CMK (cell line): ENCODE results near the gene SPATA21.

Source experiments
- DNase-seq: peaks from one replicate; pipeline ENCODE4 v3.0.0-alpha.2; 2010; ENCODE audit warnings: low read depth

The SPATA21 gene

DNA sequence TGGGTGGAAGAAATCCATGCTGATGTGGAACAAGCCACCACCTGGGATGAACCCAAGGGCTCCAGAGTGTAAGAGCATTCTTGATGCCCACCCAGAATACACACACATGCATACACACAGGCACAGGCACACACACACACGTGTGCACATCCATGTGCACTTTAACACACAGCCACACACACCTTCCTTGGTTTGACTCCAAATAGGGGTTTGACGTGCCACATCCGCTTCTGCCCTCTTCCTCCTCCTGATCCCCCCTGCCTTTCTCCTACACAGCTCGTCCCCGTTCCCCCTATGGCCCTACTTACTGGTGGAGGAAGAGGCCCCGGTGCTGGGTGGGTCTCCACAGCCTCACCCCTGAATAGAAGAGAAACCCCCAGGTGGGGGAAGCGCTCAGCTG lies 16.0 kb downstream of the SPATA21 start:
- DNase-seq = no peak

DNA sequence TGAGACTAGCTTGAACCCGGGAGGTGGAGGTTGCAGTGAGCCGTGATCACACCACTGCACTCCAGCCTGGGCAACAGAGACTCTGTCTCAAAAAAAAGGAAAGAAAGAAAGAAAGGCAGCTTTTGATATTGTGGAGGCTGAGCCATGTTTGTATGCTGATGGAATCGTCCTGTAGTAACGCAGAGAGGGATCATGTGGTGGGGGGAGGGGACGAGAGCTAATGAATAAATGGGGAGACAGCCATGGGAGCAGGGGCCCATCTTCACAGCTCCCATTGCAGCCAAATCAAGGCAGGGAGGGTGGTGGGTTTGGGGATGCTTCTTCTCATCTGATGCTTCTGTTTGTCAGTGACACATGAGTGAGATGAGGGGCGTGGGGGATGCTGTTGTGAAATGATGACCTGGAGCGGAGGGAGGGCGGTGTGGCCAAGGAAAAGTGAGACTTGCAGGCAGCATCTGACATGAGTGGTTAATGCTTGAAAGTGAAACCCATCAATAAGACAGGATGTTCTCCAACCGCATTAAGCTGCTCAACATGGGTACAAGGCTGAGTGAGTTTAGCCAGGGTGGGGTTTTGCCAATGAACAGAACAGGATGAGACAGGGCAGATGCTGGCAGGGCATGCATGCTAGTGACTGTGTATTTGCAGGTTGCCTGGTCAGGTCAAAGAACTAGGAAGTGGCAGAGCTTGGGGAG lies 16.7 kb downstream of the SPATA21 start:
- no peak for DNase-seq

DNA sequence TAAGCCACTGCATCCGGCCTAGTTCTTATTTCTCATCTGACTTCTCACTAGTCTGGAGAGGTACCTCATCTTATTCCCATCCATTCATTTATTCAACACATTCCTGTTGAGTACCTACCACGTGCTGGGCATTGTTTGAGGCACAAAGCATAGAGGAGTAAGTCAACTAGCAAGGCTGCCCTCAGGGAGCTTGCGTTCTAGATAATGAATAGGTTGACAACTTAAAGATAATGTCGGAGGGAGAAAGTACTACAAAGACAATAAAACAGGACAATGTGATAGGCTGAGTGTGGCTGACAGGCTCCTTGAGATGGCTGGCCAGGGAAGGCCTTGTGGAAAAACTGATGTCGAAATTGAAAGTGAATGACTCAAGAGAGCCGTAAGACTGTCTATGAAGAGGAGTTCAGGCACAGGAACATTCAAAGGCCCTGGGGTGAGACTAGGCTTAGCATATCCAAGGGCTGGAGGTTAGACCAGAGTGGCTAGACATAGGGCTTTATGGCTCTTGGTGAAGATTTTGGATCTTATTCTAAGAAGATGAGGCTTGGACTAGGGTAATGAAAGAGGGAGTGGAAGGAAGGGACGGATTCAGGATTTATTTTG lies 18.3 kb downstream of the SPATA21 start:
- no peak for DNase-seq

DNA sequence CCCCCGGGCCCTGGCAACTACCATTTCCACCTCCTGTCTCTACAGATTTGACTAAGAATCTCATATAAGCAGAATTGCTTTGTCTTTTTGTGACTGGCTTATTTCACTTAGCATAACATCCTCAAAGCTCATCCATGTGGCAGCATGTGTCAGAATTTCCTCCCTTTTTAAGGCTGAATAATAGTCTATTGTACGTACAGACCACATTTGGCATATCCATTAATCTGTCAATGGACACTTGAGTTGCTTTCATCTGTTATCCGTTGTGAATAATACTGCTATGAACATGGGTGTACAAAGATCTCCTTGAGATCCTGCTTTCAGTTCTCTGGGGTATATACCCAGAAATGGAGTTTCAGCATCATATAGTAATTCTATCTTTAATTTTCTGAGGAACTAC lies 24.0 kb downstream of the SPATA21 start:
- DNase-seq = no peak

DNA sequence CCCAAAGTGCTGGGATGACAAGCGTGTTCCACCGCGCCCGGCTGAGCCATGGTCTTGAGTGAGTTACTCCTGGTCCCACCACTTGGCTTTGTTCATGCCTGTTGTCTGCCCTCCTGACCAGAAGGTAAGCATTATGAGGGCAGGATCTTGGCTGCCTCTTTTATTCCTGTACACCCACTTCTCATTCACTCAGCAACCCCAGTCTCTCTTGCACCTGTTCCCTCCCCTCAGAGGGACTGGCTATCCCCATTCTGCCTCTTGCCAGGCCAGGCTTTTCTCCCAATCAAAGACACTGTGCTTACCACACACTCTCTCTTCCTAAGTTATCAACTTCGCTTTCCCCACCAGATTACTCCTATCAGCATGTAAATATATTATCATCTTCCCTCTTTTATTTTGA lies 26.4 kb downstream of the SPATA21 start:
- DNase-seq = no peak

DNA sequence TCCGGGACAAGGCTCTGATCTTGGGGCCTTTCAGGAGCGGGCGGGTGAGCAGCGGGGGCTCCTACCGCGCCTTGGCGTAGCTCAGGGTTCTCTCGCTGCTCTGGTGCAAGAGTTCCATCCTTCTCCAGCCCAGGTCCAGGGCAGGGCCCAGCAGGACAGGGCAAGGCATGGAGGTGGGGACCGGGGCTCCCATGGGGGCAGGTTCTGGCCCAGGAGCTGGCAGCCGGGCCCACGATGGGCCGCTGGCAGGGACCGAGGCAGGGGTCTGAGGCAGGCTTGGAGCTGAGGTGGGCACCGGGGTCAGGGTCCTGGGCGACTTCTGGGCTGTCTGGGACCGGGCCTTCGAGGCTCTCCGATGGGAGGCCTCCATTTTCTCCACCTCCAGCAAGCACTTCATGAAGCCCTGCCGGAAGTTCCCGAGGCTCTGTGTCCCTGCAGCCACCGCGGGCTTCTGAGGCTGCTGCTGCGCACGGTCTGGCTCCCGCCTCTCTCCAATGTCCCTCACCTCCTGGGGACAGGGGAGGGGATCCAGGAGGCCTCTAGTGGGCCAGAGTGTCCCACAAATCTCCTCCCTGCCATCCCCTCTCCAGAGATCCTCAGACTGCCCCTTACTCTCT lies 27.6 kb downstream of the SPATA21 start:
- DNase-seq = no peak

DNA sequence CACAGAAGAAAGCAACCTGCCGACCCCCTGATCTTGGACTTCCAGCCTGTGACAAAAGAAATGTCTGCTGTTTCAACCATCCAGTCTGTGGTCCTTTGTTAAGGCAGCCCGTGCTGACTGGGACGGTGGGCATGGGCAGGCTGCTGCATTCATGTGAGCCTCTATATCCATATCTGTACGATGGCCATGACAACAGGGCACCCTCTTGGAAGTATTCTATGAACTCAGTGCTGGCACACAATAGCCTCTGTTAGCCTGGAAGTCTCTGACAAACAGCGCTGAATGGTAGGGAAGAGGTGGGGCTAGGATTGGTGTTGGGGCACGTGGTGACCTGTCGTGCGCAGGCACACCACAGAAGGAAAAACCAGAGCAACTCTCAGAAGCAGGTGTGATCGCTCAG lies 30.4 kb downstream of the SPATA21 start:
- no peak for DNase-seq

DNA sequence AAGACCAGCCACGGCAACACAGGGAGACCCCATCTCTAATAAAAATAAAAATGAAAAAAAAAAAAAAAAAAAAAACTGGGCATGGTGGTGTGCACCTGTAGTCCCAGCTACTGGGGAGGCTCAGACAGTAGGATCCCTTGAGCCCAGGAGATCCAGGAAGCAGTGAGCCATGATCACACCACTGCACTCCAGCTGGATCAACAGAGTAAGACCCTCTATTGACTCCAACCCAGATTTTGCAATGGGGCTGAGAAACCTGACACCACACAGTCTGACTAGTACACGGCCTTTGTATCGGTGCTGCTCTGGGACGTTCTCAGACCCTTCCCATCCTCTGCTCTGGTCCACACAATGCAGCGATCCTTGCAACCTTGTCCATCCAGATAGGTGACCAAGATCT lies 31.8 kb downstream of the SPATA21 start:
- no peak for DNase-seq

DNA sequence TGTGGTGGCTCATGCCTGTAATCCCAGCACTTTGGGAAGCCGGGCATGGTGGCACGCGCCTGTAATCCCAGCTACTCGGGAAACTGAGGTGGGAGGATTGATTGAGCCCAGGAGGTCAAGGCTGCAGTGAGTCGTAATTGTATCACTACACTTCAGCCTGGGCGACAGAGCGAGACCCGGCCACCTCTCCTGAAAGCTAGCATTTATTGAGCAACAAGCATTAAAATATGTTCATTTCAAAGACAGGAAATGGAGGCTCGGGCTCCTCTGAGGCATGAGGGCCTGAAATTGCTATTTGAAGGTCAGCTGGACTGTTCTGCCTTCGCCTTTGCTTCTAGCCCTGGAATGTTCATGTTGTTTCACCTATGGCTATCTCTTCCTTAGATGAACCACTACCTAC lies 34.5 kb downstream of the SPATA21 start:
- DNase-seq = no peak

DNA sequence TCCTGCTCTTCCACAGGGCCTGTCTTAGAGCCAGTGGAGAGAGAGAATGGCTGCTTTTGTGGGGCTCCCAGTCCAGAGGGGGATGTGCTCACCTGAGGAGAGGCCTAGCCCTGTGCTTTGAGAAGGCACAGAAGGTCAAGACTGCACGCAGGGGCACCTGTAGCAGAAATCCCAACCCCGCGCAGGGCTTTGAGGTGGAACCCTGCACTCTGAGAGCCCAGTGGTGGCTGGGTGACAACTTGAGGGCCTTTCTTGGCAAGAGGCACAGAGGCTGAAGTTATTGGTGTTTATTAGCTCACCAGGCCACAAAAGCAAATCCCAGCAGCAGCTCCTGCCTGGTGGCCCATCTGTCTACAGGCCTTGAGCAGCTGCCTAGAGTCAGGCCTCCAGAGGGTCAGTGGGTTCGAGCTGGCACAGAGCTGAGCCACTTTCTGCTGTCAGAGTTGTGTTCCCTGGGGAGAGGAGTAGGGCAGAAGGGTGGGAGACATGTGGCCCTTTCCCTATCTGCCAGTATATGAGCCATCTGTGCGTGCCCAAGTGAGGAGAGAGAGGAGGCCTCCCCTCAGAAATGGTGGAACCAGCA lies 38.8 kb downstream of the SPATA21 start:
- DNase-seq = no peak

DNA sequence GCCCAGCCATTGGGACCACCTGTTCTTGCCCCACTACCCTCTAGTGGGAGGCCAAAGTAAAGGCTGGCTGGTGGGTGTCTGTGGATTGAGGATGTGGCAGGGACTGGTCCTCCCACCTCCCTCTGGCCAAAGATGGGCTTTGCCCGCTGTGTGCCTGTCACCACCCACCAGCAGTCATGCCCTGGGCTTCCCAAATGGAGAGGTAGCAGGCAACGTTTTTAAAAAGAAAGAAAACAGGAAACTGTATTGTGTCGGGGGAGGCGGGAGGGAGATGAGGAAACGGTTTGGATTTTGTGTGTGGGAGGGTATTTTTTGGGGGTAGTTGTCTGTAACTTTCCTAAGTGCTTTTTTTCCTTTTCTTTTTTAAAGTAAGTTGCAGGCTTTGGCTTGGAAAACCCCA lies 40.1 kb downstream of the SPATA21 start:
- DNase-seq = no peak

DNA sequence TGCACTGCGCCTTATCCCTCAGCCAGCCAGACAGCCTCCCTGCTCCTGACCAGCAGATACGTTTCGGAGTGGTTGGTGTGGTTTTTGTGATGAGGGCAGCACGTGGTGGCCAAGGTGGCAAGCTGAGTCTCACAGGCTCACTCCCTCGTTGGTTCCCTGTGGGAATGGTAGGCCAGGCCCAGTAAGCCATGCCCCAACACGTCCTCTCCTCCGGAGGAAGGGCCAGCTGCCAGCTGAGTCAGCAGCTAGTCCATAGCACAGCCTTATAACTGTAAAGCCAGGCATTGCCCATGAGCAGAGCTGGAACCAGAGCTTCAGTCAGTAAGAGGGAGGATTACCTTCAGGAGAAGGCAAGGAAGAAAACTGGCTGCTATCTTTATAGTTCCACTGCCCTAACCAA lies 40.6 kb downstream of the SPATA21 start:
- no peak for DNase-seq

DNA sequence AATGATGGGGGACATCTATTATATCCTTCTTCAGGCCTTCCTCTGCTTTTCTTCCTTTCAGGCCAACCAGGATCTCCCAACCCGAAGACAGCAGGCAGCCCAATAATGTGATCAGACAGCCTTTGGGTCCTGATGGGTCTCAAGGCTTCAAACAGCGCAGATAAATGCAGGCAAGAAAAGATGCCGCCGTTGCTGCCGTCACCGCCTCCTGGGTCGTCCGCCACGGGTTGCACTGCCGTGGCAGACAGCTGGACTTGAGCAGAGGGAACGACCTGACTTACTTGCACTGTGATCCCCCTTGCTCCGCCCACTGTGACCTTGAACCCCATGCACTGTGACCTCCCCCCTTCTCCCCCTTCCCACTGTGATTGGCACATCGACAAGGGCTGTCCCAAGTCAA lies 42.2 kb downstream of the SPATA21 start:
- DNase-seq = no peak

DNA sequence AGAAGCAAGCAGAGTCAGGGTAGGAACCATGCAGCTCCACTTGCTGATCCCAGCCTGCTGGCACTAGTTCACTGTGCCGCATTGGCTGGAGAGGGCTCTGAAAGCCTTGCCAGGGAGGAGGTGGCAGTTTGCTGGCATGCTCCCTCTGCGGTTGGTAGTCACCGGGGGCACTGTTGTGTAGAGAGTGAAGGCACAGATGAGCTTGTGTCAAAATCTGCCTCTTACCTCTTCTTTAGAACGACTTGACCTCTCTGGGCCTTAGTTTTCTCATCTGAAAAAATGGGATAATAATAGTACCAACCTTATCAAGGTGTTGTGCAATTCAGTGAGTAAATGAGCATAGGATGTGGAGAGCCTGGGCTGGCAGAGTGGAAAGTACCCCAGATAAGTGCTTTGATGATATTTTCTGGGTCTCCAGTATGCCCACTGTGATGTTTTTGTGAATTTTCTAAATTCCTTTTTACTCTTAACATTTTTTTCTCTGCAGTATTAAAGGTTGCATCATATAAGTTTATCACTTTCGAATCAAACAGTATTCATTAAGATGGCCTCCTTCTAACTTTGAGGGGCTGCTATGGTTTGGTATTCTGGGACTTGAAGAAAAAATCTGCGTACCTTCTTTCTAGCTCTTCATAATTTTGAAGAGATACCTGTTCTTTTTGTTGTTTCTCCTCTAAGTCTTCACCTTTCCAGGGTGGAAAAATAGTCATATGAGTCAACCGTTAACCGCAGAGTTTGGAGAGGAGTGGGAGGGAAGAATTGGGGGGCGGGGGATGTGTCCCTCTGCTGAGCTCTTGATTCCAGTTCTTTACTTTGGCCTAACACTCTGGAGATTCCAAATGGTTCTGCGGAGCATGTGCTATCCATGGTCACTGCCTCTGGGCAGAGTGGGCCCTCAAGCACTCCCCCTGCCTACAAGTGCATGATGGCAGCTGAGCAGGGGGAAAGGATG lies 43.4 kb downstream of the SPATA21 start:
- no peak for DNase-seq

DNA sequence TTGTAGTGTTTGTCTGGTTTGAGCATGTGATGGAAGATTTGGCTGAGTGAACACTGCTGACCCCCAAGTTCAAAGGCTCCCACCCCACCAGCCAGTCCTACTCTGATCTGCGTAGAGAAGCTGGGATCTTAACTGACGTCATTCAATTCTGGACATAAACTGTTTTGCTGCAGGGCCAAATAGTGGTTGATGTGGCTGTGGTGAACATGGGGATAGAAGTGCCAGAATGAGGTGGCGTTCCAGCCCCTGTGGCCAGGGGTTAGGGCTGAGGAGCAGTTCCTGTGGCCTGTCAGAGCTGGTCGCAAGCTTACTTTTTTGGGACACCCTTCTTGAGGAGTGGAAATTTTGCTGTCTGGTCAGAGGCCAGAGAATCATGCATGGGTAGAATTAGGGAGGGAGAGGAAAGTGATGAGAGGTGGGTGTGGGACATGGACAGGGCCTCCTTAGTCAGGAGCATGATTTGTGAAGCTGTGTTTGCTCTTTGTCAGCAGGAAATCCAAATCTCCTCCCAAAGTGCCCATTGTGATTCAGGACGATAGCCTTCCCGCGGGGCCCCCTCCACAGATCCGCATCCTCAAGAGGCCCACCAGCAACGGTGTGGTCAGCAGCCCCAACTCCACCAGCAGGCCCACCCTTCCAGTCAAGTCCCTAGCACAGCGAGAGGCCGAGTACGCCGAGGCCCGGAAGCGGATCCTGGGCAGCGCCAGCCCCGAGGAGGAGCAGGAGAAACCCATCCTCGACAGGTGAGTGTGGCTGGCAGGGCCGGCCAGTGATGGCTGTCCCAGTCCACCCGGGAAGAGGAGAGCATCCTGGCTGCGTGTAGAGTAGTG lies 44.3 kb downstream of the SPATA21 start:
- DNase-seq = no peak

DNA sequence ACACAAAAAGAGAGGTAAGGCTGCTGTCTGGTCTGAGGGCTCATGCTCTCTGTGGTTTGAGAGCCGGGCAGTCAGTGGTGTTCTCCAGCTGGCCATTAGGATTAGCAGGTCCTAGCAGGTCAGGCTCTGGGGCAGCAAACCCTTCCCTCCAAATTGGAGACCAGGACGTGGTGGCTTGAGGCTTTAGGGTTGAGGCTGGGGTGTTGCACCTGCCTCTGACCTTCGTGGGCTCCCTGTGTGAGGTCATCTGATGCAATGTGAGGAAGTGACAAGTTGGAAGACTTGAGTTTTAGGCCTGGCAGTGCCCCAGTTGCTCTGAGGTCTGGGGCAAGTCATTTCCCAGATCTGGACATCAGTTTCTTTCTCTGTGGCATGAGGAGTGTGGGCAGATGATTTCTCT lies 45.8 kb downstream of the SPATA21 start:
- DNase-seq = no peak

DNA sequence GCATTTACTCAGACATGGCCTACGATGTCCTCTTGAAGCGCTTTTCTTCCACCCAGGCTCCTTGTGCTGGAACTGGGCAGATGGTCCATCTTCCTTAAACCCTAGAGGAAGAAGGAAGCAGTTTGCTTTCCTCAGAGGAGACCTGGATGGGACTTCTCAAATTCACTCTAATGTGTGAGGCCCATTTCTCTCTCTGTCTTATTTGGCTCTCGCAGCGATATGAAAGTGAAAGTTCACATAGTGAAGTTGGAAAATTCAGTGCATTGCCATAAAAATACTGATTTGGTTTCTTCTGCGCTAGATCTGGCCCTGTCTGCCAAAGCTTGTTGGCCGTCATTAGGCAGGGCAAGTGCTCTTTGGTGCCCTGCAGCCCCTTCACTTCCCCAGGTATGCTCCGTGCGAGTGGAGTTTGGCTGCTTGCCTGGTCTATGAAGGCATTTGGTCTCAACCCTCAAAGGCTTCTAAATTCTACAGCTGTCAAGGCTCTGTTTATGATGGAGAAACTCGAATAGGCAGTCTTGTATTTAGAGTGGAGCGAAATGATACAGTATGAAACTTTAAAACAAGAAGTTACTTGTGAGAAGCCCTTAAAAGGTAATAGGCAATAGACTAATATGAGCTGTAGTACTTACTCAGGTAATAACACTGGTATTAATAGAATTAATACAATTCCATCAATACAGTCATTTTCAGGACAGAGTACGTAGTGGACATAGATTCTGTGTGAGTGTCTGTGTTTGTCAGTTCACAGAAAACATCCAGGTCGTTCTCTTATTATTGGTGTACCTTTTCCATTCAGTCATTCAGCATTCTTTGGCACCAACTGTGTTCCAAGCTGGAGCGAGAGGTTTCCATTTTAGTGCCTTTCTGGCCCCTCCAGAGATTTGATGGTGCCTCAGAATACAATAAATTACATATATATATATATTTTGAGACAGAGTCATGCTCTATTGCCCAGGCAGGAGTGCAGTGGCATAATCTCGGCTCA lies 49.7 kb downstream of the SPATA21 start:
- DNase-seq = no peak

DNA sequence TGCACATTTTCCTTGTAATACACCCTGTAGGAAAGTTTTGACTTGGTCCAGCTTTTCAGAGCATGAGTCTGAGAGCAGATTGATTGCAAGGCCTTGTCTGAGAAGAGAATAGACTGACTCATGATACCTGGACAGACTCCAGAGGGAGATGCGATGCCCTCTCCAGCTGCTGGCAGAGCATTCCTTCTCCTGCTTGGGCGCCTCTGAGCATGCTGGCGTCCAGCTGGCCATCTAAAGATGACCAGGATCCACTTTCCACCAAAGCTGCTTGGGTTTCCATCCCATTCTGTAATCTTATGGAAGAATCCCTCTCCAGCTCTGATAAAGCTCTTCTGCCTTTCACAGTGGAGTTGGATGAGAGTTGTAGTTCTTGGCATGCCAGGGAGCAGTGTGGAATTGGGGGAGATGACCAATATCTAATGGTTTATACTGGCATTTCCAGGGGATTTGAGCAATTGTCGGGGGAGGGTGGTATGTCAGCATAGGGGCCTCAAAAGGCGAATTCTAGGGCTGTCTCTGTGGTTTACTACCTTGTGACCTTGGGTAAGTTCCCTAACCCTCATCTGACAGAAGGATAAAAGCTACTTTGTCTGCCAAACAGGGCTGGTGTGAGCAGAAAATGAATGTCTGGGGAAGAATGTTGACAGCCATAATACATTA lies 50.6 kb downstream of the SPATA21 start:
- no peak for DNase-seq

DNA sequence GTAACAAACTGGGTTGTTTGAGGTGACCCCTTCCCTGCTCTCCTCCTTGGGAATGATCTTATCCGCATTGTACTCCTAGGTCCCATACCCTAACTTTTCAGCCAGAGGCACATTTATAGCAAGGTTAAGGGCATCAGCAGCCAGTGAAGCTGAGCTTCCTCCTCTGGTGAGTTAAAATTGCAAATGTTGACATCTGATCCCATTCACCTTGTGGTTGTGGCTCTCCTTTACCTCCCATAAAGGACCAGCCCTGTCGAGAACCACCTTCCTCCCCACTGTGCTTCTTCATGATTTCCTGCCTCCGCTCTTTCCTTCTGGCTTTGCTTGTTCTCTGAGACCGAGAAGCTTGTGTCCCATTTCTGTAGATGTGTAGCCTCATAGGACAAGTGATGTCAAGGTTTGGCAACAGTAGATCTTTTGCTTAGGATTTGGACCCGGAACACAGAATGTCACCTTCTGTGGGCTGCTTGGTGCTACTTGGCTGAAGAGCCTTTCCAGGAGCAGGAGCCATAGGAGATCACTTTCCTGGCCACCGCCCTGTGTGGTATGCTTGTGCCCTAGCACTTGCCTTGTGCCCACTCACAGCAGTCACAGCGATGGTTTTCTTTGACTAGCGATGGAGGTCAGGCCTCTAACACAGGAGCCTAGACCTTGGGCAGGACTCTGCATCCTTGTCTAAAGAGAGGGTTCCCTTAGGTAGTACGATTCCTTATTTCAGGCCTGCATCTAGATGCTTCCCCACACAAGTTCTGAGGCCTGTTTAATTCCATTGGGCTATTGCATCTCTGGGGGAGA lies 51.4 kb downstream of the SPATA21 start:
- no peak for DNase-seq
